Sigmoid colon (tissue), 7 donors: ENCODE measurements around the gene PCDH15. TPM values are rescaled to one million over a fixed set of nuclear protein-coding genes. Genes with fewer than 3 reads are reported as not detected.

Experiments
- DNase-seq: peaks from one replicate; pipeline ENCODE4 v3.0.0-alpha.2; 2019
- H3K27ac ChIP-seq, 4 donors: fragments of 200-600 bp; sonication (generic); one replicate each; pipeline ENCODE4 v1.5.1; 2016 to 2019; ENCODE audit warnings: mild to moderate bottlenecking in 1 of 4
- H3K27me3 ChIP-seq, 3 donors: fragments of 200-600 bp; sonication (generic); one replicate each; pipeline ENCODE4 v1.5.1; 2019; ENCODE audit warnings: mild to moderate bottlenecking in 1 of 3
- H3K36me3 ChIP-seq, 4 donors: fragments of 200-600 bp; sonication (generic); one replicate each; pipeline ENCODE4 v1.5.1; 2016 to 2019
- H3K4me1 ChIP-seq, 4 donors: fragments of 200-600 bp; sonication (generic); one replicate each; pipeline ENCODE4 v1.5.1; 2017 to 2019
- H3K4me3 ChIP-seq, 4 donors: fragments of 200-600 bp; sonication (generic); one replicate each; pipeline ENCODE4 v1.5.1; 2017 to 2019; ENCODE audit warnings: mild to moderate bottlenecking in 2 of 4, moderate library complexity in 1 of 4
- H3K9me3 ChIP-seq, 4 donors: fragments of 200-600 bp in 3 of 4; sonication (generic) in 3 of 4; one replicate each; pipeline versions ENCODE4 v1.5.1 to v1.6.1; 2013 to 2019
- CTCF ChIP-seq, 4 experiments: fragments of 450-650 bp in 3 of 4; fragments of 200-600 bp in 1 of 4; IDR thresholded peaks; one replicate each; pipeline ENCODE4 v1.5.1; 2016 to 2019; ENCODE audit warnings: antibody characterized with exemption in 4 of 4, mild to moderate bottlenecking in 3 of 4, moderate library complexity in 2 of 4
- EP300 ChIP-seq, 4 donors: sonication (generic); formaldehyde crosslinking; IDR thresholded peaks; one replicate each; pipeline ENCODE4 v1.6.1; 2017; ENCODE audit warnings: antibody characterized with exemption in 4 of 4
- POLR2A ChIP-seq, 2 donors: fragments of 450-650 bp; IDR thresholded peaks; one replicate each; pipeline ENCODE4 v1.6.1; 2016; ENCODE audit warnings: antibody characterized with exemption in 2 of 2, mild to moderate bottlenecking in 2 of 2, moderate library complexity in 2 of 2
- POLR2AphosphoS5 ChIP-seq, 4 donors: sonication (generic); formaldehyde crosslinking; IDR thresholded peaks; one replicate each; pipeline ENCODE4 v1.6.1; 2017; ENCODE audit warnings: antibody characterized with exemption in 4 of 4
- WGBS, 2 donors: extraction: QIAGEN DNeasy Blood & Tissue Kit; methylation state at CpG; one replicate each; pipeline ENCODE4 v1.1.7; 2013; 5-methylcytosine and 5-hydroxymethylcytosine counted together
- intact Hi-C: fragments of 100-400 bp; cut with DNase I; formaldehyde crosslinking; loops from one replicate; pipeline ENCODE4 v1.15.1; 2023
- polyA plus RNA-seq, 3 donors: library from polyadenylated mRNA; stranded (reverse); fragments of 200-250 nt; gene quantifications; one replicate each; pipeline ENCODE4 v1.2.3, GENCODE V29; 2013
- total RNA-seq, 4 donors: library from RNA; depleted of rRNA; stranded (reverse); fragments of >200 nt; gene quantifications; one replicate each; pipeline ENCODE4 v1.1.0, GENCODE V29; 2016
- donor health status: healthy with polysubstance abuse.
- donor health status: Bipolar disorder and iron deficiency.
- donor health status: healthy.

The PCDH15 gene
- total and polyA plus RNA-seq, 7 donors = 0.14 to 0.71 (median 0.16) TPM; not detected in 2

- Histone ChIP-seq H3K4me1 (no peaks in the 10 kb centered on the region), H3K9me3 (no peaks in the 10 kb centered on the region), H3K4me3 (no peak overlapping the region), H3K27ac (no peak overlapping the region), H3K36me3 (no peaks in the 10 kb centered on the region), H3K27me3 (no peaks in the 10 kb centered on the region)
- TF ChIP-seq EP300 (IDR thresholded peaks at IDR 0.05) = no peak
- no peak for TF ChIP-seq POLR2A (IDR thresholded peaks at IDR 0.05)
- no peak for TF ChIP-seq CTCF (IDR thresholded peaks at IDR 0.05)
- TF ChIP-seq POLR2AphosphoS5 (IDR thresholded peaks at IDR 0.05) = no peak
- no peak for DNase-seq
- 43 to 79% methylated on average over 8 of the region's 8 CpGs for WGBS, 2 donors
- intact Hi-C loops = no loop called here
These were observed 992.2 kb downstream of the PCDH15 start for GRCh38 chr10:53808677-53809372.

GRCh38 chr10:53786236-53786900 is 1014.7 kb downstream of the PCDH15 start:
- DNase-seq = no peak
- Histone ChIP-seq H3K4me3 (no peak overlapping the region), H3K36me3 (no peaks in the 10 kb centered on the region), H3K9me3 (no peaks in the 10 kb centered on the region), H3K27me3 (no peaks in the 10 kb centered on the region), H3K4me1 (no peaks in the 10 kb centered on the region), H3K27ac (no peak overlapping the region)
- intact Hi-C loops = no loop called here
- no peak for TF ChIP-seq POLR2AphosphoS5 (IDR thresholded peaks at IDR 0.05)
- no peak for TF ChIP-seq CTCF (IDR thresholded peaks at IDR 0.05)
- TF ChIP-seq EP300 (IDR thresholded peaks at IDR 0.05) = no peak
- TF ChIP-seq POLR2A (IDR thresholded peaks at IDR 0.05) = no peak
- WGBS, 2 donors = 79 to 86% methylated on average over 8 of the region's 8 CpGs

- no peak for DNase-seq
- no peaks in the 10 kb centered on the region for H3K36me3 ChIP-seq
- no peaks in the 10 kb centered on the region for H3K9me3 ChIP-seq
- intact Hi-C loops = no loop called here
- 70 to 83% methylated on average over 10 of the region's 10 CpGs for WGBS, 2 donors
- H3K4me1 ChIP-seq = no peaks in the 10 kb centered on the region
- no peaks in the 10 kb centered on the region for H3K27me3 ChIP-seq
- TF ChIP-seq POLR2A (IDR thresholded peaks at IDR 0.05) (no peak), CTCF (IDR thresholded peaks at IDR 0.05) (no peak), POLR2AphosphoS5 (IDR thresholded peaks at IDR 0.05) (no peak), EP300 (IDR thresholded peaks at IDR 0.05) (no peak)
- H3K27ac ChIP-seq = no peak overlapping the region
- no peak overlapping the region for H3K4me3 ChIP-seq
These were observed 1029.3 kb downstream of the PCDH15 start for GRCh38 chr10:53771701-53772100.

GRCh38 chr10:53770903-53771302 is 1030.1 kb downstream of the PCDH15 start:
- Histone ChIP-seq H3K36me3 (no peaks in the 10 kb centered on the region), H3K27me3 (no peaks in the 10 kb centered on the region), H3K27ac (no peak overlapping the region), H3K4me3 (no peak overlapping the region), H3K9me3 (no peaks in the 10 kb centered on the region), H3K4me1 (no peaks in the 10 kb centered on the region)
- intact Hi-C loops = no loop called here
- no peak for DNase-seq
- TF ChIP-seq POLR2AphosphoS5 (IDR thresholded peaks at IDR 0.05) (no peak), POLR2A (IDR thresholded peaks at IDR 0.05) (no peak), CTCF (IDR thresholded peaks at IDR 0.05) (no peak), EP300 (IDR thresholded peaks at IDR 0.05) (no peak)
- WGBS, 2 donors = 14 to 49% methylated on average over 6 of the region's 6 CpGs
